ENCODE measurements around the gene SAP25. TPM values are rescaled to one million over a fixed set of nuclear protein-coding genes. Genes with fewer than 3 reads are reported as not detected.

Gene SAP25
- total and polyA plus RNA-seq, 4 donors: 0.33 to 0.84 (median 0.56) TPM; not detected in 1

DNA sequence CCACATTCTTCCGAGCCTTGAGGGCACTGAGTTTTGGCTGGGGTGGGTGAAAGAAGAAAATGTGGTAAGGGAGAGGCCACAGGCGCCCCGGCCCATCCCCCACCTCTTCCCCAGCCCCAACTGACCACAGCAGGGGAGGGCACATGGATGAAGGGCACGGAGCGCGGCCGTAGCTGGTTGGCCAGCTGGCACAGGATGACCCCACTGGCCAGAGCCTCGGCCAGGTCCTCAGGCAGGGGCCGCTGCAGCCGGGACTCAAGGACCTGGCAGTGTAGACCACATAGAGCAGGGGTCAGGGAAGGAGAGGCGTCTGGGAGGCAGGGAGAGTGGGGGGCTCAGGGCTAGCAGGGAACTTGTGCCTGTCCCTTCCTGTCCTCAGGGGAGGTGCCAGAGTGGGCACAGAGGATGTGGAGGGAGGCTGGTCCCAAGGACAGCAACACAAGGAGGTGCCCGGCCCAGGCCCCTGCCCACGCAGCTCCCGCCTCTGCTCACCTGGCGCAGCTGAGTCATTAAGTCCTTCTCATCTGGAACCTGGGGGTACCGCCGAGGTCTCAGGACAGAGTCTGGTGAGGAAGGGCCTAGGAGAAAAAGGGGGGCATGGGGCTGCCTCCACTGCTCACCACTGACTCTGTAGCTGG is 2.2 kb upstream of the SAP25 start:
- WGBS: 79% methylated on average over 17 of the region's 17 CpGs
- DNase-seq (ENCODE audit: low spot score): no peak
- no peak overlapping the region for H3K27ac ChIP-seq (ENCODE audit: low read depth in 1 of 2, low read length in 2 of 2)

DNA sequence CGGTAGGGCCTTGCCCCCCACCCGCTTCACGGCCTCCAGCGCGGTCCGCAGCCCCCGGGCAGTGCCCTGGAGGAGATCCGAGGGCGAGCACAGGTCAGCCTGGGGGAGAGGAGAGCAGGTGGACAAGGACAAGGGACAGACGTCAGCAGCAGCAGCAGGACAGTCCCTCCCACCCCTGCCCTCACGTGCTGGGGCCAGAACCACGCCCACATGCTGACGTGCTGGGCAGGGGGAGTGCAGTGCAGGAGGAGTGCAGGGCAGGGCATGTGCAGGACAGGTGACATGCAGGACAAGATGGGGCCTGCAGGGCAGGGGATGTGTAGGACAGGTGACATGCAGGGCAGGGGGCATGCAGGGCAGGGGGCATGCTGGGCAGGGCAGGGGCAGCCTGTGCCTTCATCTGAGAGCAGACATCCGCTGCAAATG is 1.5 kb upstream of the SAP25 start:
- peaks cover 18 to 37% (median 22%) of the 10 kb centered on the region in 4 donors for H3K36me3 ChIP-seq (ENCODE audit: control insufficient read depth in 4 of 4, insufficient read depth in 3 of 4, low read depth in 1 of 4, low read length in 3 of 4)
- 57% methylated on average over 14 of the region's 14 CpGs for WGBS
- H3K9ac ChIP-seq (ENCODE audit: low read depth in 1 of 2, low read length in 2 of 2): no peak overlapping the region
- no peak overlapping the region for H3K27ac ChIP-seq (ENCODE audit: low read depth in 1 of 2, low read length in 2 of 2)
- peaks cover 2 to 22% (median 12%) of the 10 kb centered on the region in 4 donors for H3K4me1 ChIP-seq (ENCODE audit: control insufficient read depth in 4 of 4, insufficient read depth in 4 of 4, low read length in 3 of 4)
- no peak overlapping the region for H3K4me3 ChIP-seq (ENCODE audit: low read depth in 1 of 3, low read length in 3 of 3)
- H3K27me3 ChIP-seq (ENCODE audit: control insufficient read depth in 4 of 4, insufficient read depth in 4 of 4, low read length in 3 of 4): no peaks in the 10 kb centered on the region
- TF ChIP-seq FOXA2 (IDR thresholded peaks at IDR 0.05) (no peak), FOXA1 (IDR thresholded peaks at IDR 0.05) (no peak), HNF4A (conservative IDR thresholded peaks at IDR 0.05) (peak in 1 of 2 donors; percentile 75), SP1 (IDR thresholded peaks at IDR 0.05) (peak; percentile 50), JUND (IDR thresholded peaks at IDR 0.05) (no peak), HNF4G (IDR thresholded peaks at IDR 0.05) (no peak), YY1 (IDR thresholded peaks at IDR 0.05) (peak; percentile 70), RXRA (IDR thresholded peaks at IDR 0.05) (peak; percentile 54 to 92), NR2F2 (IDR thresholded peaks at IDR 0.05) (no peak), RAD21 (IDR thresholded peaks at IDR 0.05) (no peak), GABPA (IDR thresholded peaks at IDR 0.05 in 1 of 2, conservative IDR thresholded peaks at IDR 0.05 in 1 of 2) (no peak)
- TF ChIP-seq, protein P1, sequence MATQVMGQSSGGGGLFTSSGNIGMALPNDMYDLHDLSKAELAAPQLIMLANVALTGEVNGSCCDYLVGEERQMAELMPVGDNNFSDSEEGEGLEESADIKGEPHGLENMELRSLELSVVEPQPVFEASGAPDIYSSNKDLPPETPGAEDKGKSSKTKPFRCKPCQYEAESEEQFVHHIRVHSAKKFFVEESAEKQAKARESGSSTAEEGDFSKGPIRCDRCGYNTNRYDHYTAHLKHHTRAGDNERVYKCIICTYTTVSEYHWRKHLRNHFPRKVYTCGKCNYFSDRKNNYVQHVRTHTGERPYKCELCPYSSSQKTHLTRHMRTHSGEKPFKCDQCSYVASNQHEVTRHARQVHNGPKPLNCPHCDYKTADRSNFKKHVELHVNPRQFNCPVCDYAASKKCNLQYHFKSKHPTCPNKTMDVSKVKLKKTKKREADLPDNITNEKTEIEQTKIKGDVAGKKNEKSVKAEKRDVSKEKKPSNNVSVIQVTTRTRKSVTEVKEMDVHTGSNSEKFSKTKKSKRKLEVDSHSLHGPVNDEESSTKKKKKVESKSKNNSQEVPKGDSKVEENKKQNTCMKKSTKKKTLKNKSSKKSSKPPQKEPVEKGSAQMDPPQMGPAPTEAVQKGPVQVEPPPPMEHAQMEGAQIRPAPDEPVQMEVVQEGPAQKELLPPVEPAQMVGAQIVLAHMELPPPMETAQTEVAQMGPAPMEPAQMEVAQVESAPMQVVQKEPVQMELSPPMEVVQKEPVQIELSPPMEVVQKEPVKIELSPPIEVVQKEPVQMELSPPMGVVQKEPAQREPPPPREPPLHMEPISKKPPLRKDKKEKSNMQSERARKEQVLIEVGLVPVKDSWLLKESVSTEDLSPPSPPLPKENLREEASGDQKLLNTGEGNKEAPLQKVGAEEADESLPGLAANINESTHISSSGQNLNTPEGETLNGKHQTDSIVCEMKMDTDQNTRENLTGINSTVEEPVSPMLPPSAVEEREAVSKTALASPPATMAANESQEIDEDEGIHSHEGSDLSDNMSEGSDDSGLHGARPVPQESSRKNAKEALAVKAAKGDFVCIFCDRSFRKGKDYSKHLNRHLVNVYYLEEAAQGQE (IDR thresholded peaks at IDR 0.05): no peak
- TF ChIP-seq, protein P2, sequence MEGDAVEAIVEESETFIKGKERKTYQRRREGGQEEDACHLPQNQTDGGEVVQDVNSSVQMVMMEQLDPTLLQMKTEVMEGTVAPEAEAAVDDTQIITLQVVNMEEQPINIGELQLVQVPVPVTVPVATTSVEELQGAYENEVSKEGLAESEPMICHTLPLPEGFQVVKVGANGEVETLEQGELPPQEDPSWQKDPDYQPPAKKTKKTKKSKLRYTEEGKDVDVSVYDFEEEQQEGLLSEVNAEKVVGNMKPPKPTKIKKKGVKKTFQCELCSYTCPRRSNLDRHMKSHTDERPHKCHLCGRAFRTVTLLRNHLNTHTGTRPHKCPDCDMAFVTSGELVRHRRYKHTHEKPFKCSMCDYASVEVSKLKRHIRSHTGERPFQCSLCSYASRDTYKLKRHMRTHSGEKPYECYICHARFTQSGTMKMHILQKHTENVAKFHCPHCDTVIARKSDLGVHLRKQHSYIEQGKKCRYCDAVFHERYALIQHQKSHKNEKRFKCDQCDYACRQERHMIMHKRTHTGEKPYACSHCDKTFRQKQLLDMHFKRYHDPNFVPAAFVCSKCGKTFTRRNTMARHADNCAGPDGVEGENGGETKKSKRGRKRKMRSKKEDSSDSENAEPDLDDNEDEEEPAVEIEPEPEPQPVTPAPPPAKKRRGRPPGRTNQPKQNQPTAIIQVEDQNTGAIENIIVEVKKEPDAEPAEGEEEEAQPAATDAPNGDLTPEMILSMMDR (IDR thresholded peaks at IDR 0.05; ENCODE audit: low read depth, low read length, missing input control): no peak
- TF ChIP-seq, protein P3, sequence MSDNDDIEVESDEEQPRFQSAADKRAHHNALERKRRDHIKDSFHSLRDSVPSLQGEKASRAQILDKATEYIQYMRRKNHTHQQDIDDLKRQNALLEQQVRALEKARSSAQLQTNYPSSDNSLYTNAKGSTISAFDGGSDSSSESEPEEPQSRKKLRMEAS (IDR thresholded peaks at IDR 0.05): no peak
- DNase-seq (ENCODE audit: low spot score): no peak
- H3K9me3 ChIP-seq (ENCODE audit: control insufficient read depth in 4 of 4, low read length in 3 of 4): no peaks in the 10 kb centered on the region

More for the DNA sequence above, 2.2 kb upstream of the SAP25 start:
- Histone ChIP-seq H3K4me3 (ENCODE audit: low read depth in 1 of 3, low read length in 3 of 3) (no peak overlapping the region), H3K27me3 (ENCODE audit: control insufficient read depth in 4 of 4, insufficient read depth in 4 of 4, low read length in 3 of 4) (no peaks in the 10 kb centered on the region), H3K36me3 (ENCODE audit: control insufficient read depth in 4 of 4, insufficient read depth in 3 of 4, low read depth in 1 of 4, low read length in 3 of 4) (peaks cover 18 to 43% (median 22%) of the 10 kb centered on the region in 4 donors), H3K4me1 (ENCODE audit: control insufficient read depth in 4 of 4, insufficient read depth in 4 of 4, low read length in 3 of 4) (peaks cover 2 to 17% (median 9%) of the 10 kb centered on the region in 4 donors), H3K9ac (ENCODE audit: low read depth in 1 of 2, low read length in 2 of 2) (no peak overlapping the region), H3K9me3 (ENCODE audit: control insufficient read depth in 4 of 4, low read length in 3 of 4) (no peaks in the 10 kb centered on the region)
- TF ChIP-seq FOXA2 (IDR thresholded peaks at IDR 0.05) (no peak), YY1 (IDR thresholded peaks at IDR 0.05) (no peak), TAF1 (conservative IDR thresholded peaks at IDR 0.05) (no peak), HNF4G (IDR thresholded peaks at IDR 0.05) (no peak), HNF4A (conservative IDR thresholded peaks at IDR 0.05) (no peak), NR2F2 (IDR thresholded peaks at IDR 0.05) (no peak), RAD21 (IDR thresholded peaks at IDR 0.05) (no peak), GABPA (IDR thresholded peaks at IDR 0.05 in 1 of 2, conservative IDR thresholded peaks at IDR 0.05 in 1 of 2) (no peak), JUND (IDR thresholded peaks at IDR 0.05) (no peak), FOXA1 (IDR thresholded peaks at IDR 0.05) (no peak), SP1 (IDR thresholded peaks at IDR 0.05) (no peak), EGR1 (IDR thresholded peaks at IDR 0.05; ENCODE audit: low read depth in 2 of 2) (no peak)
- TF ChIP-seq, protein P4, sequence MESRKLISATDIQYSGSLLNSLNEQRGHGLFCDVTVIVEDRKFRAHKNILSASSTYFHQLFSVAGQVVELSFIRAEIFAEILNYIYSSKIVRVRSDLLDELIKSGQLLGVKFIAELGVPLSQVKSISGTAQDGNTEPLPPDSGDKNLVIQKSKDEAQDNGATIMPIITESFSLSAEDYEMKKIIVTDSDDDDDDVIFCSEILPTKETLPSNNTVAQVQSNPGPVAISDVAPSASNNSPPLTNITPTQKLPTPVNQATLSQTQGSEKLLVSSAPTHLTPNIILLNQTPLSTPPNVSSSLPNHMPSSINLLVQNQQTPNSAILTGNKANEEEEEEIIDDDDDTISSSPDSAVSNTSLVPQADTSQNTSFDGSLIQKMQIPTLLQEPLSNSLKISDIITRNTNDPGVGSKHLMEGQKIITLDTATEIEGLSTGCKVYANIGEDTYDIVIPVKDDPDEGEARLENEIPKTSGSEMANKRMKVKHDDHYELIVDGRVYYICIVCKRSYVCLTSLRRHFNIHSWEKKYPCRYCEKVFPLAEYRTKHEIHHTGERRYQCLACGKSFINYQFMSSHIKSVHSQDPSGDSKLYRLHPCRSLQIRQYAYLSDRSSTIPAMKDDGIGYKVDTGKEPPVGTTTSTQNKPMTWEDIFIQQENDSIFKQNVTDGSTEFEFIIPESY (IDR thresholded peaks at IDR 0.05): no peak
- TF ChIP-seq, protein P5, sequence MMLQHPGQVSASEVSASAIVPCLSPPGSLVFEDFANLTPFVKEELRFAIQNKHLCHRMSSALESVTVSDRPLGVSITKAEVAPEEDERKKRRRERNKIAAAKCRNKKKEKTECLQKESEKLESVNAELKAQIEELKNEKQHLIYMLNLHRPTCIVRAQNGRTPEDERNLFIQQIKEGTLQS (IDR thresholded peaks at IDR 0.05): no peak
- TF ChIP-seq, protein P3 (IDR thresholded peaks at IDR 0.05): no peak
